Measurements from ENCODE around the gene AHCYL1. TPM values are rescaled to one million over a fixed set of nuclear protein-coding genes. Genes with fewer than 3 reads are reported as not detected.

The AHCYL1 gene
- total and polyA plus RNA-seq, 2 of the 8 experiments (the other 6 are each of a cell fraction or from before 2014, with no cell fraction given) = 64.5 to 95.9 TPM

DNA sequence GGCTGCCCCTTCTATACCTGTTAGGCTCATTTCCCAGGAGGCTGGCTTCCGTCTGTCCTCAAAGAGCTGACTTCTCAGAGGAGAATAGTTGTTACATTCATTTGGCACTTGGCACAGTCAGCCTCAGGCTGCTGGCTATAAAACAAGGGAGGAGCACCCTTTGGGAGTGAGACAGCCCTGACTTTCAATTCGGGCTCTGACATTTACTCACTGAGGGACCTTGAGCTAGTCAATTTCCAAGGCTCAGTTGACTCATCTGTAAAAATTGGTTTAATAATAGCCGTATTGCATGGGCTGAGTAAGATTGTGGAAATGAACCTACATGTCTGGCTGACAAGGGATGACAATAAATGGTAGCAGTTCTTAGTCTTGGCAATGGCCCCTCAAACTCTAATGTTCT lies 72.2 kb downstream of the AHCYL1 start (continued):
- TF ChIP-seq ATF2 (IDR thresholded peaks at IDR 0.05; ENCODE audit: low read length) (no peak), CHD1 (IDR thresholded peaks at IDR 0.05; ENCODE audit: low read depth, low read length) (no peak), CHD7 (IDR thresholded peaks at IDR 0.05; ENCODE audit: insufficient replicate concordance, low read length) (no peak), KDM4A (IDR thresholded peaks at IDR 0.05; ENCODE audit: low read depth, low read length, severe bottlenecking) (no peak)

Measured in H1 (cell line).